ENCODE data around the gene FHOD1.

DNA sequence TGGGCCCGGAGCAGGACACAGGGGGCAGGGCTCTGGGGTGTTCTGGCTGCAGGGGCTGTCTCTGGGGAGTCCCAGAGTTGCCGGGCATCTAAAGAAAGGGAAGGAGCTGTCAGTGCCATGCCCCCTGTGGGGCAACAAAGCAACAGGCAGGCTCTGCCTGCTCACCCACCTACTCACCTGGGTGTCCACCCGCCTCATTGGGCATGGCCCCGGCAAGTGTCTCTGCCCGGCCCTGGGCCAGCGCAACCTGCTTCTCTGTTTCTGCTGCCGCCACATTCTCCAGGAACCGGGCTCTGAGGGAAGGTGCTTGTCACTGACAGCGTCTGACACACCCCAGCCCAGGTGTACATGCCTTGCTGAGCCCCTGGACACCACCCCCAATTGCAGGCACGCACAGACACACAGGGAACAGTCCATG is 13.1 kb downstream of the FHOD1 start:
- TF ChIP-seq EZH2 (IDR thresholded peaks at IDR 0.05; ENCODE audit: low read length, unreplicated experiment): no peak
- TF ChIP-seq, protein P1, sequence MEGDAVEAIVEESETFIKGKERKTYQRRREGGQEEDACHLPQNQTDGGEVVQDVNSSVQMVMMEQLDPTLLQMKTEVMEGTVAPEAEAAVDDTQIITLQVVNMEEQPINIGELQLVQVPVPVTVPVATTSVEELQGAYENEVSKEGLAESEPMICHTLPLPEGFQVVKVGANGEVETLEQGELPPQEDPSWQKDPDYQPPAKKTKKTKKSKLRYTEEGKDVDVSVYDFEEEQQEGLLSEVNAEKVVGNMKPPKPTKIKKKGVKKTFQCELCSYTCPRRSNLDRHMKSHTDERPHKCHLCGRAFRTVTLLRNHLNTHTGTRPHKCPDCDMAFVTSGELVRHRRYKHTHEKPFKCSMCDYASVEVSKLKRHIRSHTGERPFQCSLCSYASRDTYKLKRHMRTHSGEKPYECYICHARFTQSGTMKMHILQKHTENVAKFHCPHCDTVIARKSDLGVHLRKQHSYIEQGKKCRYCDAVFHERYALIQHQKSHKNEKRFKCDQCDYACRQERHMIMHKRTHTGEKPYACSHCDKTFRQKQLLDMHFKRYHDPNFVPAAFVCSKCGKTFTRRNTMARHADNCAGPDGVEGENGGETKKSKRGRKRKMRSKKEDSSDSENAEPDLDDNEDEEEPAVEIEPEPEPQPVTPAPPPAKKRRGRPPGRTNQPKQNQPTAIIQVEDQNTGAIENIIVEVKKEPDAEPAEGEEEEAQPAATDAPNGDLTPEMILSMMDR (conservative IDR thresholded peaks at IDR 0.05; ENCODE audit: low read depth, low read length): no peak
